Gastroesophageal sphincter (tissue), 2 donors: ENCODE results near the gene PDE11A.

ENCODE experiments used
- POLR2A ChIP-seq, 2 donors: fragments of 450-650 bp; IDR thresholded peaks; one replicate each; pipeline ENCODE4 v1.6.1; 2017; ENCODE audit warnings: antibody characterized with exemption in 2 of 2, mild to moderate bottlenecking in 2 of 2, moderate library complexity in 1 of 2
- POLR2AphosphoS5 ChIP-seq: sonication (generic); formaldehyde crosslinking; IDR thresholded peaks from one replicate; pipeline ENCODE4 v1.6.1; 2017; ENCODE audit warnings: antibody characterized with exemption

DNA sequence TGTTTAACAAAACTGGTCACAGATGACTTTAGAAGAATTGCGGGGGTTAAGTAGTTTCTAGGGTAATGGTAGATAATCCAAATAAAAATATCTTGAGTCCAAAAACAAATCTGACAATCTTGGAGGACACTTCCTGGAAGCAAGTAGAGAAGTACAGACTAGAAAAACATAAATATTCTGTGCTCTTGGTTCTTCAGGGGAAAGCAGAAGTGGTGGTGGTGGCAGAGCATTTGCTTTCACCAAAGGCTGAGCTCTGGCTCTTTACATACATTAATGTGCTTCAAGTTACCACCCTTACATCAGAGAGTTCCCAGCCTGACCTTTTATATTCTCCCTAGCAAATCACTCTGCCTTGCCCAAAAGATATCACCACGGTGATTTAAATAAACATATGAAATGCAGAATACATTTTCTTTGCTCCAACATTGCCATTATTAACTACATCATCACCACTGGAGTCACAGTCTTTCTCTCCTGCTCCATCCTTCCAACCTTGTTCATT lies 15.3 kb downstream of the PDE11A start:
- TF ChIP-seq POLR2A (IDR thresholded peaks at IDR 0.05) (no peak), POLR2AphosphoS5 (no peak)
